ENCODE results near the gene CABYR.

DNA sequence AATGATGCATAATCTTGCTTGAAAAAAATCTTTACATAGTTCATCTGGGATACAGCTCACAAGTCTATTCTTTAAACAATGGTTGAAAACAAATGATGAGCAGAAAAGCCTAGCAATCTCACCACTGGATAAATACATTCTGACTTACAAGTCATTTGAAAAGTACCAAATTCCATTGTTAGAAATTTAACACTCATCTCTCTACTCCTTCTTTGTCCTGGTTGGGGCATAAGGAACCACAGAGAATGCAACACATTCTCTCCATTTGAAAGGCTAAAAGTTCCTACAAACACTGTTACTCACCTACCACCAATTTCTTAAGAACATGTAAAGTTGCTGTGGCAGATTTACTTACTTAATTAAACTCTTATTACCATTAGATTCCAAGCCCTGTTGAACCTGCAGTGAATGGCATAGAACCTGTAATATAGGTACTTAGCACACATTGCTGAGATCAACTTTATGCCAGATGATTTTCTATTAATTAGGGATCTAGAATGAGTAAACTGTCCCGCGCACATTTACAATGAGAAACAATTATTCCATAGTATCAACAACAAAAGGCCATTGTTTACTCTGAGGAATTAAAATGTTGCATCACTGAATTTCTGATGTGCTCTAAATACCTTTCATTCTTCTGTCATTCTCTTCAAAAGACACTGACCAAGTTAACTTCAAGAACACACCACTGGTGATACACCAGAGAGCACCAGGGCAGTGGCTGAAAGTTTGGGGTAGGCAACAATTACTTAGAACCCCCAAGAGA is 69.6 kb downstream of the CABYR start:
- TF ChIP-seq, protein P1, sequence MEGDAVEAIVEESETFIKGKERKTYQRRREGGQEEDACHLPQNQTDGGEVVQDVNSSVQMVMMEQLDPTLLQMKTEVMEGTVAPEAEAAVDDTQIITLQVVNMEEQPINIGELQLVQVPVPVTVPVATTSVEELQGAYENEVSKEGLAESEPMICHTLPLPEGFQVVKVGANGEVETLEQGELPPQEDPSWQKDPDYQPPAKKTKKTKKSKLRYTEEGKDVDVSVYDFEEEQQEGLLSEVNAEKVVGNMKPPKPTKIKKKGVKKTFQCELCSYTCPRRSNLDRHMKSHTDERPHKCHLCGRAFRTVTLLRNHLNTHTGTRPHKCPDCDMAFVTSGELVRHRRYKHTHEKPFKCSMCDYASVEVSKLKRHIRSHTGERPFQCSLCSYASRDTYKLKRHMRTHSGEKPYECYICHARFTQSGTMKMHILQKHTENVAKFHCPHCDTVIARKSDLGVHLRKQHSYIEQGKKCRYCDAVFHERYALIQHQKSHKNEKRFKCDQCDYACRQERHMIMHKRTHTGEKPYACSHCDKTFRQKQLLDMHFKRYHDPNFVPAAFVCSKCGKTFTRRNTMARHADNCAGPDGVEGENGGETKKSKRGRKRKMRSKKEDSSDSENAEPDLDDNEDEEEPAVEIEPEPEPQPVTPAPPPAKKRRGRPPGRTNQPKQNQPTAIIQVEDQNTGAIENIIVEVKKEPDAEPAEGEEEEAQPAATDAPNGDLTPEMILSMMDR (IDR thresholded peaks at IDR 0.05): no peak
- no peak for TF ChIP-seq POLR2A (IDR thresholded peaks at IDR 0.05)
